Mammary epithelial cell (primary cell): ENCODE data around the gene TPX2.

Experiments
- CTCF ChIP-seq, 2 donors: IDR thresholded peaks in 1 of 2; conservative IDR thresholded peaks in 1 of 2; 2 replicates each; pipeline ENCODE4 v1.5.1; 2011 to 2012; ENCODE audit warnings: inconsistent platforms in 2 of 2, low read length in 2 of 2, mild to moderate bottlenecking in 2 of 2, control low read depth in 1 of 2, low read depth in 1 of 2; ENCODE audit not compliant: insufficient read depth in 1 of 2; ENCODE audit errors: extremely low read depth in 1 of 2
- EZH2 ChIP-seq: IDR thresholded peaks from 2 replicates; pipeline ENCODE4 v1.6.1; 2012; ENCODE audit warnings: low read length, inconsistent platforms, borderline replicate concordance

GRCh38 chr20:31780839-31781238 is 41.7 kb downstream of the TPX2 start:
- TF ChIP-seq CTCF (conservative IDR thresholded peaks at IDR 0.05 in 1 of 2, IDR thresholded peaks at IDR 0.05 in 1 of 2; ENCODE audit: extremely low read depth in 1 of 2, insufficient read depth in 1 of 2, low read depth in 1 of 2, low read length in 2 of 2) (no peak), EZH2 (no peak)
